ENCODE data around the gene GM2A. TPM values are rescaled to one million over a fixed set of nuclear protein-coding genes. Genes with fewer than 3 reads are reported as not detected.

GM2A gene
- total RNA-seq, 6 donors from 2014 or later, result 27.2 to 129 (median 59.0) TPM

- Histone ChIP-seq H3K27ac (peak overlapping the region in 2 of 4 donors; percentile 56 to 60), H3K36me3 (peaks cover 0 to 19% (median 4%) of the 10 kb centered on the region in 4 donors), H3K4me1 (peaks cover 5 to 41% (median 23%) of the 10 kb centered on the region in 4 donors), H3K27me3 (no peaks in the 10 kb centered on the region), H3K9me3 (no peaks in the 10 kb centered on the region), H3K4me3 (no peak overlapping the region)
- 73 to 84% methylated on average over 6 to 7 of the region's 7 CpGs for WGBS, 2 donors
- DNase-seq (peak in 1 of 2 donors; percentile 25), ATAC-seq (ENCODE audit: low FRiP score in 2 of 2) (peak in 1 of 2 donors; percentile 79)
- TF ChIP-seq POLR2A (IDR thresholded peaks at IDR 0.05) (no peak), EP300 (IDR thresholded peaks at IDR 0.05) (no peak), POLR2AphosphoS5 (IDR thresholded peaks at IDR 0.05) (no peak), CTCF (IDR thresholded peaks at IDR 0.05) (no peak)
Measured at GRCh38 chr5:151258201-151258611, 5.2 kb downstream of the GM2A start.

GRCh38 chr5:151258816-151259215 is 5.8 kb downstream of the GM2A start:
- H3K27me3 ChIP-seq, result no peaks in the 10 kb centered on the region
- ATAC-seq (ENCODE audit: low FRiP score in 2 of 2) (no peak), DNase-seq (no peak)
- H3K9me3 ChIP-seq, result no peaks in the 10 kb centered on the region
- TF ChIP-seq EP300 (IDR thresholded peaks at IDR 0.05) (no peak), POLR2AphosphoS5 (IDR thresholded peaks at IDR 0.05) (no peak), CTCF (IDR thresholded peaks at IDR 0.05) (no peak), POLR2A (IDR thresholded peaks at IDR 0.05) (no peak)
- no peak overlapping the region for H3K4me3 ChIP-seq
- H3K36me3 ChIP-seq, result peaks cover 0 to 19% (median 4%) of the 10 kb centered on the region in 4 donors
- 0% methylated on average over 1 of the region's 1 CpG for WGBS, 2 donors
- peaks cover 5 to 38% (median 20%) of the 10 kb centered on the region in 4 donors for H3K4me1 ChIP-seq
- peak overlapping the region in 2 of 4 donors; percentile 53 to 56 for H3K27ac ChIP-seq

GRCh38 chr5:151259931-151260330 is 6.9 kb downstream of the GM2A start:
- Histone ChIP-seq H3K4me1 (peaks cover 0 to 38% (median 19%) of the 10 kb centered on the region in 4 donors), H3K9me3 (no peaks in the 10 kb centered on the region), H3K36me3 (peaks cover 0 to 21% (median 4%) of the 10 kb centered on the region in 4 donors), H3K4me3 (no peak overlapping the region), H3K27ac (no peak overlapping the region), H3K27me3 (no peaks in the 10 kb centered on the region)
- TF ChIP-seq POLR2A (IDR thresholded peaks at IDR 0.05) (no peak), POLR2AphosphoS5 (IDR thresholded peaks at IDR 0.05) (no peak), CTCF (IDR thresholded peaks at IDR 0.05) (no peak), EP300 (IDR thresholded peaks at IDR 0.05) (no peak)
- WGBS, 2 donors, result 90 to 98% methylated on average over 4 of the region's 4 CpGs
- DNase-seq (no peak), ATAC-seq (ENCODE audit: low FRiP score in 2 of 2) (no peak)

GRCh38 chr5:151262532-151262931 is 9.5 kb downstream of the GM2A start:
- Histone ChIP-seq H3K27me3 (no peaks in the 10 kb centered on the region), H3K27ac (no peak overlapping the region), H3K9me3 (no peaks in the 10 kb centered on the region), H3K4me1 (peaks cover 0 to 24% (median 13%) of the 10 kb centered on the region in 4 donors), H3K4me3 (no peak overlapping the region), H3K36me3 (peaks cover 6 to 41% (median 14%) of the 10 kb centered on the region in 4 donors)
- WGBS, 2 donors, result 90 to 100% methylated on average over 3 of the region's 3 CpGs
- DNase-seq, result no peak
- no peak for TF ChIP-seq POLR2A (IDR thresholded peaks at IDR 0.05)
- no peak for TF ChIP-seq EP300 (IDR thresholded peaks at IDR 0.05)
- no peak for ATAC-seq (ENCODE audit: low FRiP score in 2 of 2)

- no peak overlapping the region for H3K27ac ChIP-seq
- H3K4me3 ChIP-seq, result no peak overlapping the region
- WGBS, 2 donors, result 43 to 63% methylated on average over 1 of the region's 1 CpG
- peaks cover 6 to 55% (median 23%) of the 10 kb centered on the region in 4 donors for H3K36me3 ChIP-seq
- H3K9me3 ChIP-seq, result no peaks in the 10 kb centered on the region
- ATAC-seq (ENCODE audit: low FRiP score in 2 of 2), result peak in 1 of 2 donors; percentile 60
- TF ChIP-seq POLR2AphosphoS5 (IDR thresholded peaks at IDR 0.05) (no peak), EP300 (IDR thresholded peaks at IDR 0.05) (no peak)
- no peaks in the 10 kb centered on the region for H3K27me3 ChIP-seq
- DNase-seq, result no peak
- peaks cover 0 to 12% (median 8%) of the 10 kb centered on the region in 4 donors for H3K4me1 ChIP-seq
Measured at GRCh38 chr5:151264113-151264512, 11.1 kb downstream of the GM2A start.

All from upper lobe of left lung (tissue), 6 donors.